SU-DHL-6 (cell line): ENCODE measurements around the gene LSS.

Experiments
- H2AFZ ChIP-seq: fragments of 200-600 bp; sonication (generic); 2 replicates; pipeline ENCODE4 v1.6.1; 2014; ENCODE audit warnings: low read depth, mild to moderate bottlenecking, moderate library complexity, mixed read lengths, antibody characterized with exemption, low read length; ENCODE audit not compliant: severe bottlenecking
- H3F3A ChIP-seq: fragments of 200-600 bp; shearing (Covaris generic); 2 replicates; pipeline ENCODE4 v1.6.0; 2016; ENCODE audit warnings: antibody characterized with exemption, mild to moderate bottlenecking; ENCODE audit not compliant: insufficient read depth
- H3K27ac ChIP-seq: fragments of 200-600 bp; sonication (generic); 2 replicates; pipeline ENCODE4 v1.5.1; 2016; ENCODE audit warnings: low read depth, mild to moderate bottlenecking, low read length, moderate library complexity, mixed read lengths
- H3K27me3 ChIP-seq: fragments of 200-600 bp; sonication (generic), shearing (Covaris generic); 2 replicates; pipeline ENCODE4 v1.6.0; 2014; ENCODE audit warnings: mild to moderate bottlenecking, low read length
- H3K36me3 ChIP-seq: fragments of 200-600 bp; sonication (generic); 2 replicates; pipeline ENCODE4 v1.6.1; 2014; ENCODE audit warnings: mild to moderate bottlenecking, low read length, mixed read lengths
- H3K4me2 ChIP-seq: fragments of 300-600, 200-600 bp; shearing (Covaris generic), sonication (generic); 2 replicates; pipeline ENCODE4 v1.6.0; 2014; ENCODE audit warnings: low read length, low read depth, mild to moderate bottlenecking; ENCODE audit not compliant: poor library complexity, severe bottlenecking
- H3K4me3 ChIP-seq: fragments of 200-600 bp; sonication (generic); 2 replicates; pipeline ENCODE4 v1.5.1; 2014; ENCODE audit warnings: antibody characterized with exemption, low read length, mild to moderate bottlenecking, mixed read lengths; ENCODE audit not compliant: insufficient read depth, poor library complexity, severe bottlenecking
- H3K79me2 ChIP-seq: fragments of 200-600 bp; sonication (generic); 2 replicates; pipeline ENCODE4 v1.6.1; 2014; ENCODE audit warnings: mild to moderate bottlenecking, low read length, moderate library complexity; ENCODE audit not compliant: insufficient read depth
- H3K9ac ChIP-seq: fragments of 200-600 bp; sonication (generic); 2 replicates; pipeline ENCODE4 v1.7.0; 2014; ENCODE audit warnings: mild to moderate bottlenecking, low read length
- H3K9me2 ChIP-seq: fragments of 200-600 bp; sonication (generic); replicated peaks from 2 replicates; pipeline ENCODE4 v1.6.1; 2014; ENCODE audit warnings: low read length; ENCODE audit not compliant: insufficient read depth
- H3K9me3 ChIP-seq: fragments of 200-600 bp; sonication (generic); 2 replicates; pipeline ENCODE4 v1.6.1; 2014; ENCODE audit warnings: low read length, mixed read lengths; ENCODE audit not compliant: insufficient read depth
- H4K20me1 ChIP-seq: fragments of 200-600 bp; sonication (generic); 2 replicates; pipeline ENCODE4 v1.6.1; 2014; ENCODE audit warnings: low read depth, mild to moderate bottlenecking, antibody characterized with exemption, low read length, moderate library complexity, mixed read lengths
- CTCF ChIP-seq: fragments of 200-600 bp; sonication (generic); IDR thresholded peaks from one replicate; pipeline ENCODE4 v1.5.1; 2017; ENCODE audit warnings: antibody characterized with exemption, mild to moderate bottlenecking, low read length, moderate library complexity; ENCODE audit not compliant: insufficient read depth, poor library complexity, severe bottlenecking
- EZH2phosphoT487 ChIP-seq: fragments of 200-600 bp; sonication (generic), shearing (Covaris generic); conservative IDR thresholded peaks from 2 replicates; pipeline ENCODE4 v1.6.1; 2018; ENCODE audit warnings: mild to moderate bottlenecking, antibody characterized with exemption, low read length, moderate library complexity, mixed read lengths

LSS gene

DNA sequence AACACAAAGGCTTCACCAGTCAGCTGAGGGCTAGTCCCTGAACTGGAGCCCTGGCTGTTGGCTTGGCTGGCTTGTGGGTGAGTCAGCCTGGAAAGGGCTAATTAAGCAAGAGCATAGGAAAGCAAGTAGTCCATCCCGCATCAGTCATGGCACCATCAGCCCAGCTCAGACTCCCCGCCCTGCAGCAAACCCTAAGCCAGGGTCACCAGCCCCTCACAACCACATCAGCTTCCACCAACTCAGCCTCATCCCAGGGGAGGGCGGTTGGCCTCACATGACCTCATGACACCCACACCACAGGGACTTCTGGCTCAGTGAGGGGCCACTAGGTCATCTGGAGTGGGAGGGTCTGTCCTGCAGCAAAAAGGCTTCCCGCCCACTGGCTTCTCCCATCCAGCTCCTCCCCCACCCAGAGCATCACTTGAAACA, 37.3 kb downstream of the LSS start:
- H2AFZ ChIP-seq = no peak overlapping the region
- no peak overlapping the region for H3K27ac ChIP-seq
- 0 out of 2 replicates have a peak, but pooled peaks cover 6% of the 10 kb centered on the region for H3F3A ChIP-seq
- no peaks in the 10 kb centered on the region for H3K9me3 ChIP-seq
- no peak overlapping the region for H3K4me3 ChIP-seq
- no peaks in the 10 kb centered on the region for H3K36me3 ChIP-seq
- no peaks in the 10 kb centered on the region for H3K9me2 ChIP-seq
- H3K4me2 ChIP-seq = no peak overlapping the region
- no peak for TF ChIP-seq CTCF
- no peak for TF ChIP-seq EZH2phosphoT487
- no peaks in the 10 kb centered on the region for H3K79me2 ChIP-seq
- no peak overlapping the region for H3K9ac ChIP-seq
- no peaks in the 10 kb centered on the region for H3K27me3 ChIP-seq
- no peaks in the 10 kb centered on the region for H4K20me1 ChIP-seq

GRCh38 chr21:46190491-46191131, 38.0 kb downstream of the LSS start:
- Histone ChIP-seq H3K79me2 (no peaks in the 10 kb centered on the region), H3K4me2 (no peak overlapping the region), H3K9ac (no peak overlapping the region), H3K9me3 (no peaks in the 10 kb centered on the region), H3F3A (peaks cover 8% of the 10 kb centered on the region; the same call in 1 of the 2 replicates), H3K9me2 (no peaks in the 10 kb centered on the region), H3K36me3 (no peaks in the 10 kb centered on the region), H3K4me3 (no peak overlapping the region), H2AFZ (no peak overlapping the region), H3K27ac (no peak overlapping the region), H3K27me3 (no peaks in the 10 kb centered on the region), H4K20me1 (no peaks in the 10 kb centered on the region)
- TF ChIP-seq EZH2phosphoT487 = no peak
- TF ChIP-seq CTCF = no peak

DNA sequence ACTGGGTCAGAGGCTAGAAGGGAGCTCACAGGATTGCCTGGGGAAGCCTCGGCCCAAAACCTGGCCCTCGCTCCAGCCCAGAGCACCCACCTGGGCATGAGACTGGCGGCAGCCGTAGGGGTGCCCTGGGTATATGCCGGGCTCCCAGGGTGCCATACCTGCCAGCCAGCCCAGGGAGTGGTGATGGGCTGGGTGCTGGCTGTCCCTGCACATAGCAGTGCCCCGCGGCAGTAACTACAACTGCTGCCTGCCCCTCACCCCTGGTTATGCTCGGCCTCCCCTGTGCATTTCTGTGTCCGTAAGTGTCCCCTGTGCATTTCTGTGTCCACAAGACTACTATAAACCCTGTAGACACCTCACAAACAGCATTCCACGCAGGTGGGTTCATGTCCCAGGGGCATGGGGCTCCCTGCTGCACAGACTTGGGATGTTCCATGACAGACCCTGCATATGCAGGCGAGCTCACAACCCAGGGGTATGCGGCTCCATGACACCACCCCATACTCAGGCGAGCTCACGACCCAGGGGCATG, 38.5 kb downstream of the LSS start:
- H3K9me2 ChIP-seq = no peaks in the 10 kb centered on the region
- H3K27ac ChIP-seq = no peak overlapping the region
- H3K4me3 ChIP-seq = no peak overlapping the region
- peaks cover 13% of the 10 kb centered on the region; the same call in 1 of the 2 replicates for H3F3A ChIP-seq
- no peak overlapping the region for H3K4me2 ChIP-seq
- no peaks in the 10 kb centered on the region for H3K9me3 ChIP-seq
- no peaks in the 10 kb centered on the region for H3K27me3 ChIP-seq
- no peak for TF ChIP-seq EZH2phosphoT487
- TF ChIP-seq CTCF = no peak
- no peaks in the 10 kb centered on the region for H3K79me2 ChIP-seq
- H4K20me1 ChIP-seq = no peaks in the 10 kb centered on the region
- H2AFZ ChIP-seq = no peak overlapping the region
- H3K9ac ChIP-seq = no peak overlapping the region
- no peaks in the 10 kb centered on the region for H3K36me3 ChIP-seq
